ENCODE data around the gene N4BP2.
"Not testable (repeated sequence)": the region's sequence is repeated elsewhere in the genome, so short reads cannot be mapped to it uniquely, and the experiment has no call there.

Gene N4BP2

DNA sequence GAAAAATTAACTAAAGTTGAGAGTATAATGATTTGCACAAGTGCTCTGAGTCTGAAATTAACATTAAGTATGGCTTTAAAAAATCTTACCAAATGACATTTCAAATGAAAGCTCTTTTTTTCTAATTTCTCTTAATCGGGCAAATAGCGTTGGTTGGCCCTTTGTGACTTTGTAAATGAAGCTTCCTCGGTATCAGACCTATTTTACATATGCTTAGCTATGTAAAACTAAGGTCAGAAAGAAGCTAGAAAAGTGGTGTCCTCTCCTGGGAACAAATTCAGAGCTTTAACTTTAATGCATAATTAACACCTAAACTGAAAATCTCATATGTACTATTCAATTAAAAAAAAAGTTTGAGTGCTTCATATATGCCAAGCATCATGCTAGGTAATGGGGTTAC is 62.7 kb downstream of the N4BP2 start:
- FAIRE-seq = no peak
- no peak for TF ChIP-seq POLR2A (IDR thresholded peaks at IDR 0.05; ENCODE audit: low read depth, low read length)
- DNase-seq (ENCODE audit: insufficient read length, low spot score) = no peak

DNA sequence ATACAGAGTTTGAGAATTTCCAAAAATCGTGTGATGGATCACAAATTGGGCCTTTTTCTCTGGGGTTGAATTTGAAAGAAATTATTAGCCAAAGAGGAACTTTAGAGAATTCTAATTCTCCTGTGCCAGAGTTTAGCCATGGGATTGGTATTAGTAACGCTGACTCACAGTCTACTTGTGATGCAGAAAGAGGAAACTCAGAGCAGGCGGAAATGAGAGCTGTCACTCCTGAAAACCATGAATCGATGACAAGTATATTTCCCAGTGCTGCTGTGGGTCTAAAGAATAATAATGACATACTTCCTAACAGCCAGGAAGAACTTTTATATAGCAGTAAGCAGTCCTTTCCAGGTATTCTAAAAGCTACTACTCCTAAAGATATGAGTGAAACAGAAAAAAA is 64.9 kb downstream of the N4BP2 start:
- TF ChIP-seq POLR2A (IDR thresholded peaks at IDR 0.05; ENCODE audit: low read depth, low read length) = no peak
- DNase-seq (ENCODE audit: insufficient read length, low spot score) (peak; percentile 7), FAIRE-seq (peak; percentile 85)

DNA sequence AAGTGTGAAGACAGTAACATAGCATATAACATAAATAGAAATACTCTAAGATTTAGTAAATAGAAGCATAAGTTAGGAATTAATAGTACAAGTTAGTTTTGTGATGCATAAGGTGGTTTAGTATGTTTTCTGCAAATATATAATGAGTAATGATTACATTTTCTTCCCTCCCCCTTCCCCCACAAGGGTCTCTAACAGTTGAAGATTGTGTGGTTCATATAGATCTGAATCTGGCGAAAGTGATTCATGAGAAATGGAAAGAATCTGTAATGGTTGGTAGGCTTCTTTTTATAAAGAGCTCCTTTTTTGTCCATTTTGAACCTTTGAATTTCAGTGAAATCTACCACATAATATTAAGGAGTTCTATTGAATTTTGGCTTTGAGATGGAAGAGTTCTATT is 66.3 kb downstream of the N4BP2 start:
- FAIRE-seq (no peak), DNase-seq (ENCODE audit: insufficient read length, low spot score) (no peak)

DNA sequence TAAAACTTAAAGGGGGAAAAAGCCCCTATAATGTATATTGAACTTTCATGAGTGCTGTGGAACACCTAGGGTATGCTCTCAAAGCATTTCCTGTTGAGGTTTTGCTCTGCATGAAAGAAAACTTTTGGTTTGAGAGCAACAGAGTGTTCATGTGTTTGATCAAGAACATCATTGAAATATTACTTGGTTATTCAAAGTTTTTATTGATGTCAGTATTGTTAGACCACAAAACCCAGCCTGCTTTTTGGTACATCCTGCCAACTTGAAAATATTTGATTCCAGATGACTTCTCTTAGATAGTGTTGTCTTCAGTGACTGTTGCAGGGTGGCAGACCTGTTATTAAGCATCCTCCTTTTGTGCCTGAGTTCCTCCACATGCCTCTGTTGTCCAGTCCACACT is 68.0 kb downstream of the N4BP2 start:
- FAIRE-seq (no peak), DNase-seq (ENCODE audit: insufficient read length, low spot score) (no peak)
- TF ChIP-seq POLR2A (IDR thresholded peaks at IDR 0.05; ENCODE audit: low read depth, low read length) = no peak

More for the DNA sequence above, 66.3 kb downstream of the N4BP2 start:
- no peak for TF ChIP-seq POLR2A (IDR thresholded peaks at IDR 0.05; ENCODE audit: low read depth, low read length)

DNA sequence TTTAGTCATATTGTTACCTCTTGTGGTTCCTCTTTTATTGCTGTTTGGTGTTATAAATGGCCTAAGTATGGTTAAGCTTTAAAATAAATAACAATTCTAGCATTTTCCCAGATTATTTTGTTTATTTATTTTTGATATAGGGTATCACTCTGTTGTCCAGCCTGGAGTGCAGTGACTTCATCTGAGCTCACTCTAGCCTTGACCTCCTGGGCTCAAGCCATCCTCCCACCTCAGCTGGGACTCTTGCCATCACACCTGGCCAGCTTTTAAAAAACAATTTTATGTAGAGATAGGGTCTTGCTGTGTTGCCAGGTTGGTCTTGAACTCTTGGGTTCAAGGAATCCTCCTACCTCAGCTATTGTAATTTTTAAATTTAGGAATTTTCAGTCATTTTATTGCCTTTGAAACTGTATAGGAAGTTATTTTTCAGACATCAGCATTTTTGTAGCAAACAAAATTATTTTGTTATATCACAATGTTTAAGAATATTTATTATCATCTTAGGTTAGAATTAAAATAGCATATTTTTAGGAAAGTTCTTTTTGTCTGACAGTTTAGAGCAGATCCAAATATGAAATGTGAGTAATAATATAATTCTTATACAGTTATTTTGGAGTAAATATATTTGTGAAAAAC is 73.9 kb downstream of the N4BP2 start:
- no peak for TF ChIP-seq POLR2A (IDR thresholded peaks at IDR 0.05; ENCODE audit: low read depth, low read length)
- DNase-seq (ENCODE audit: insufficient read length, low spot score) (no peak), FAIRE-seq (no peak)

DNA sequence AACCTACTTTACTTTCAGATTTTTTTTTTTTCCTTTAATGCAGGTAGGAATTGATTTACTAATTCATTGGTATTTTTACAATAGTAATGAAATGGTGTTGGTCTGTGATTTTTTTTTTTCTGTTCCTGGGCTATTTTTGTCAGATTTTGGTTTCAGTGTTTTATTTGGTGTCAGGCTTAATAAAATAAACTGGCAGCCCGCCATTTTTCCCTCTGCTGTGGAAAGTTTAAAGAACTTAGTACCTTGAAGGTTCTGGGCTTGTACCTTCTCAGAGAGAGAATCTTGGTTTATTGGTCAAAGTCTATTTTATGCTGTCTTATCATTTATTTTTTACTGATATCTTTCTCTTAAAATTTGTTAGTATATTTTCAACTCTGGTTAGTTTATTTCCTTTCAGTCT is 76.2 kb downstream of the N4BP2 start:
- DNase-seq (ENCODE audit: insufficient read length, low spot score) = no peak
- FAIRE-seq = no peak
- no peak for TF ChIP-seq POLR2A (IDR thresholded peaks at IDR 0.05; ENCODE audit: low read depth, low read length)

DNA sequence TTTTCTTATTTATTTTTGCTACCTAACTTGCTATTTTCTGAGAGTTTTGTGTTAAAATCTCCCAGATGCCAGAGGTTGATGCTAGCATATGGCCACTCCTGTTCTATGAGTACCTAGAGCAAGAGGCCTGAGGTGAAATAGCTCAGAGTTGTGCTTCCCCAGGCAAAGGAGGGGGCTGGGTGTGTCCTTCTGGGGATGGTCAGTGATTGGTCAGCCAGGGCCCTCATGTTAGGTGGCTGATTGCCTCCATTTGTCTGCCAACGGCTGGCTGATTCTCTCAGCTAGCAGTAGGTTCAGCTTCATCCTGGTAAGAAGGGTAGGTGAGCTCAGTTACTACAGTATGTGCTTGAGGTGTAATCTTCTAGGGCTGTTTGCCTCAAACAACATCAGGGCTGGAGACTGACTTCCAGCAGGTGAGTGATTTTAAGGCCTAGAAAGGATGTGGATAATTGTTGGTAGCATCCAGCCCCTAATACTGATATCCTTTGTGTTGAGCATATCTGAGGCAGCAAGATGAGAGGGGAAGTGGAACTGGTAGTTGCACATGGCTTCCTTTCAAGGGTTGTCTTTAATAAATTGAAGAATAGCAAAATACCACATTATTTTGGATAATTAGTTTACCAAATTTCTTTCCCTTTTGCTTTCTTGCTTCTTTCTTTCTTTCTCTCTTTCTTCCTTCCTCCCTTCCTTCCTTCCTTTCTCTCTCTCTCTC is 77.7 kb downstream of the N4BP2 start:
- DNase-seq (ENCODE audit: insufficient read length, low spot score) (no peak), FAIRE-seq (no peak)
- no peak for TF ChIP-seq POLR2A (IDR thresholded peaks at IDR 0.05; ENCODE audit: low read depth, low read length)

DNA sequence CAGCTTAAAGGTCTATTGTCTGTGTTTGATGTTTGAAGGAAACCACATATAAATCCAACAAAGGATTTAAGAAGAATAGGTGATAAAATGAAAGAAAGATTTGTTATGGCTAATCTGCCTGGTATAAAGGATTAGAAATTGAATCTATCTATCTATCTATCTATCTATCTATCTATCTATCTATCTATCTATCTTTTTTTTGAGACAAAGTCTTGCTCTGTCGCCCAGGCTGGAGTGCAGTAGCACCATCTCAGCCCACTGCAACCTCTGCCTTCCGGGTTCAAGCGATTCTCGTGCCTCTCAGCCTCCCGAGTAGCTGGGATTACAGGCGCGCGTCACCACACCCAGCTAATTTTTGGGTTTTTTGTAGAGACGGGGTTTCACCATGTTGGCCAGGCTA is 79.6 kb downstream of the N4BP2 start:
- FAIRE-seq; DNase-seq (ENCODE audit: insufficient read length, low spot score): not testable (repeated sequence)

DNA sequence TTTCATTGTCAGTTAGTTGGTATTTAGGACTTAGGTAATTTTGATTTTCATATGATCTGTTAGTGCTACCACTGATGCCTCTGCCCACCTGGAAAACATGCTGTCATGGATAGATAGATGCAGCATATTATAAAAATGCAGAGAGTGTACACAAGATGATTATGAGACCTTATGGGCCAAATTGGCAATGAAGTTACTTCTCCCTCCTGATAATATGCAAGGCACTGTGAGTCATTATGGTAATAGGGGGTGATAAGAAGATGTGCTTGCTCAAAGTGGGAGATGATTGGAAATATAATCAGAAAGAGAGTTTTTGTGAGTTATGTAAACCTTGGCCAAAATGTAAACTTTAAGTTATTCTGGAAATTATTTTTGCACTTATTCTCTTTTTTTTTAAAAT is 83.5 kb downstream of the N4BP2 start:
- no peak for TF ChIP-seq POLR2A (IDR thresholded peaks at IDR 0.05; ENCODE audit: low read depth, low read length)
- FAIRE-seq (no peak), DNase-seq (ENCODE audit: insufficient read length, low spot score) (no peak)

DNA sequence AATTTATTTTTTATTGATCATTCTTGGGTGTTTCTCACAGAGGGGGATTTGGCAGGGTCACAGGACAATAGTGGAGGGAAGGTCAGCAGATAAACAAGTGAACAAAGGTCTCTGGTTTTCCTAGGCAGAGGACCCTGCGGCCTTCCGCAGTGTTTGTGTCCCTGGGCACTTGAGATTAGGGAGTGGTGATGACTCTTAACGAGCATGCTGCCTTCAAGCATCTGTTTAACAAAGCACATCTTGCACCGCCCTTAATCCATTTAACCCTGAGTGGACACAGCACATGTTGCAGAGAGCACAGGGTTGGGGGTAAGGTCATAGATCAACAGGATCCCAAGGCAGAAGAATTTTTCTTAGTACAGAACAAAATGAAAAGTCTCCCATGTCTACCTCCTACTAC is 83.9 kb downstream of the N4BP2 start:
- not testable (repeated sequence) for FAIRE-seq

DNA sequence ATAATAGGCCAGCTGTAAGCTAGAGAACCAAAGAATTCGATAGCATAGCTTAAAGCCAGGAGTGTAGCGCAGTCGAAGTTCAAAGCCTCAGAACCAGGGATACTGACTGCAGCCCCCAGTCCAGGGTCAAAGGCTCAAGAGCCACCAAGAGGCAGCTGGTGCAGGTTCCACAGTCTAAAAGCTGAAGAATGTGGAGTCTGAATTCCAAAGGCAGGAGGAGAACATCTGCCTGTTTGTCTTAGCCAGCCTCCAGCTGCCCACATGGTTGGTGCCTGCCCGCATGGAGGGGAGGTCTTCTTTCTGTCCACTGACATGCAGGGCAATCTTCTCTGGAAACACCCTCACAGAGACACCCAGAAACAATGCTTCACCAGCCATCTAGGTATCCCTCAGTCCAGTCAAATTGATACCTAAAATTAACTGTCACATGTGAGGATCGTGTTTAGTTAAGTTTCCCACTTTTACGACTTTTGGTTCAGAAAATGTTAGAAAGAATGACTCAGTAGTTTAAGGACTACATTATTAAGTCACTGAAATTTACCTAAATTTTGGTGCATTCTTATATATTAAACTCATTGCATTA is 87.4 kb downstream of the N4BP2 start:
- DNase-seq (ENCODE audit: insufficient read length, low spot score) (no peak), FAIRE-seq (no peak)
- no peak for TF ChIP-seq POLR2A (IDR thresholded peaks at IDR 0.05; ENCODE audit: low read depth, low read length)

More for the DNA sequence above, 83.9 kb downstream of the N4BP2 start:
- not testable (repeated sequence) for DNase-seq (ENCODE audit: insufficient read length, low spot score)

DNA sequence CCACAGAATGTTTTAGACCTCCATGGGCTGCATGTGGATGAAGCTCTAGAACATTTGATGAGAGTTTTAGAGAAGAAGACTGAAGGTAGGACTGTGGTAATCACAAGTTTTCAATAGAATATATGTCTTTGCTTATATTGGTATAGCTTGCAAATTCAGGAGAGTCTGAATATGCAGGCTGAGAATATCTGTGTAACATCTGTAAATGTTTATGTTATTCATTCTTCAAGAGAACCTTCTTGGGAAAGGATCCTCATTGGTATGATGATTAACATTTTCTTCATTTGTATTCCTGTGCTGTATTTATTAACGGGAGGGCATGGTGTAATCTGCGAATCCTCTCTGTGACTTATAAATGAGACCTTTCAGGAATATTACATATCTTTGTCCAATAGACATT is 88.1 kb downstream of the N4BP2 start:
- TF ChIP-seq POLR2A (IDR thresholded peaks at IDR 0.05; ENCODE audit: low read depth, low read length) = no peak
- FAIRE-seq (no peak), DNase-seq (ENCODE audit: insufficient read length, low spot score) (no peak)

DNA sequence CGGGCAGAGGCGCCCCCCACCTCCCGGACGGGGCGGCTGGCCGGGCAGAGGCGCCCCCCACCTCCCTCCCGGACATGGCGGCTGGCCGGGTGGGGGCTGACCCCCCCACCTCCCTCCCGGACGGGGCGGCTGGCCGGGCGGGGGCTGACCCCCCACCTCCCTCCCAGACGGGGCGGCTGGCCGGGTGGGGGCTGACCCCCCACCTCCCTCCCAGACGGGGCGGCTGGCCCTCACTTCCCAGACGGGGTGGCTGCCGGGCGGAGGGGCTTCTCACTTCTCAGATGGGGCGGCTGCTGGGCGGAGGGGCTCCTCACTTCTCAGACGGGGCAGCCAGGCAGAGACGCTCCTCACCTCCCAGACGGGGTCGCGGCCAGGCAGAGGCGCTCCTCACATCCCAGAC is 90.8 kb downstream of the N4BP2 start:
- FAIRE-seq; DNase-seq (ENCODE audit: insufficient read length, low spot score): not testable (repeated sequence)

DNA sequence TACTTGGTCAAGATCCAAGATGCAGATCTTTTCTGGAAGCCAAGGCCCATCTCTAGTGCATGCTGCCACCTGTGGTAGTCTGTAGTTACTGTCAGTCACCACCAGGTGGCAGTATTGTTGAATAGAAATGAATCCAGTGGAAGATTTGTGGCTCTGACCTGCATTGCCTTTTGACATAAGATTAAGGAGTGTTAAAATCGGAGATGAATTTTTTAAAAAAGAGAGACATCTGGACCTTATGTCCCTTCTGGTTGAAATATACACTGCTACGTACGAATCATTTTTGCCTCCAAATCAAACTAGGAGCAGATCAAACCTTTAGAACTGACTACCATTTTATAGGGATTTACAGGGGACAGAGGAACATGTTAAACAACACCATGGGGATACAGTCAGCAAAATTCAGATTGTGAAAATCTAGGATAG is 93.3 kb downstream of the N4BP2 start:
- DNase-seq (ENCODE audit: insufficient read length, low spot score) = peak; percentile 26

DNA sequence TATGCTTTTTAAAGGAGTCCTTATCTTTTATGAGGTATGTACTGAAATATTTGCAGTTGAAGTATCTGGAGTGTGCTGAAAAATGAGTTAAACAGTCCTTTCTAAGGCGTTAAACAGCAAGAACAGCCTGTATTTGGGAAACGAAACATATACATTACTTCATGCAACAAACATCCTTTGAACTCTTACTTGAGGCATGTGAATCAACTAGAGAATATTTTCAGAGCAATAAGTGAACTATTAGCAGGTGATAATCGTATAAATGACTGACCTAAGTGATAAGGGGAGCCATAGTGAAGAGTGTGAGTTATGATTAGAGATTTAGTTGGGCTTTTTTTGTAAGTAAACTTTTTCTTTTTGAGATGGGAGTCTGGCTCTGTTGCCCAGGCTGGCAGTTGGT is 94.3 kb downstream of the N4BP2 start:
- DNase-seq (ENCODE audit: insufficient read length, low spot score) (no peak), FAIRE-seq (no peak)
- TF ChIP-seq POLR2A (IDR thresholded peaks at IDR 0.05; ENCODE audit: low read depth, low read length) = no peak

More for the DNA sequence above, 93.3 kb downstream of the N4BP2 start:
- TF ChIP-seq POLR2A (IDR thresholded peaks at IDR 0.05; ENCODE audit: low read depth, low read length) = no peak
- no peak for FAIRE-seq

All from H54 (cell line).